Effector CD4-positive, alpha-beta T cell (primary cell): Measurements from ENCODE around the gene ZNF584.
"Not testable (repeated sequence)": the region's sequence is repeated elsewhere in the genome, so short reads cannot be mapped to it uniquely, and the experiment has no call there.

ENCODE experiments used
- DNase-seq: peaks from one replicate; pipeline ENCODE4 v3.0.0-alpha.2; 2020
- total RNA-seq: gene quantifications from one replicate; lab custom pipeline; 2026; lab: John Stamatoyannopoulos, UW

The ZNF584 gene
- 7.7 reads per million, percentile 27 among the genes with 10 or more reads in this experiment for total RNA-seq

- DNase-seq, result peak; percentile 93
Observed at GRCh38 chr19:58408152-58409009, at the start of gene ZNF584. TSS of gene ZNF584 (plus strand) at chr19:58408649. CDS start at chr19:58409148, 499 bp downstream.

- DNase-seq, result no peak
Observed at GRCh38 chr19:58361900-58362271, 46.6 kb upstream of the ZNF584 start.

DNA sequence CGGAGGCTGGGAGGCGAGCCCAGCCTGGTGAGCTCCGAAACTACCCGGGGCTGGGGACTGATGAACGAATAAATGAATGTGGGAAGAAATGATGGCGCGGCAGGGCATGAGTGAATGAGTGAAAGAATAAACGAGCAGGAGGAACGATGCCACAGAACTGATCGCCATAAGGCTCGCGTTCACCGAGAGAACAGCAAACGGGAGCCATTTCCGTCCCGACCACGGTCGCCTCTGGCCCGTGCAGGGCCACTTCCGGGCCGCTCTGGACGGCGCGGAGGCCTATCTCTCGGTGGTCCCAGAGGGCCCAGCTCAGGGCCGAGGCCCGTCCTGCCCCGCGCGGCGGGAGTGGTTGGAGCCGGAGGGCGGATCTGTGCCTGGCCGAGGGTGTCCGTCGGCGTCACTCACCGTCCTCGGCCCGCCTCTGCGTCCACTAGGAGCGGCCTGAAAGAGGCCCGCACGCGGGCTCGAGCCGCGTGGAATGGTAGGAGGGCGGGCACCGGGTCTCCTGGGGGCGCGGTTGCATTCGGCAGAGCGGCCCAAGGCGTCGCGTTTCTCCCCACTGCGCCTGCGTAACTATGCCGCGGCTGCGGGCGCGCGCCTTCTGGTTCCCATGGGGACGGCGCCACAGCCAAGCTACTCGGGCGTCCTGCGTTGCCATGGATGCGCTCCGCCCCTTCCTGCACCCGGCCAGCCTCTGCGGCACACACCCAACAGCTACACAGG is 46.0 kb upstream of the ZNF584 start, which contains the start of gene ZNF497:
TSS of gene ZNF497 (minus strand) at position 480 of the 723 bp plus-strand sequence. CDS start 5,116 bp downstream, outside the sequence.
- DNase-seq, result peak; percentile 92

DNA sequence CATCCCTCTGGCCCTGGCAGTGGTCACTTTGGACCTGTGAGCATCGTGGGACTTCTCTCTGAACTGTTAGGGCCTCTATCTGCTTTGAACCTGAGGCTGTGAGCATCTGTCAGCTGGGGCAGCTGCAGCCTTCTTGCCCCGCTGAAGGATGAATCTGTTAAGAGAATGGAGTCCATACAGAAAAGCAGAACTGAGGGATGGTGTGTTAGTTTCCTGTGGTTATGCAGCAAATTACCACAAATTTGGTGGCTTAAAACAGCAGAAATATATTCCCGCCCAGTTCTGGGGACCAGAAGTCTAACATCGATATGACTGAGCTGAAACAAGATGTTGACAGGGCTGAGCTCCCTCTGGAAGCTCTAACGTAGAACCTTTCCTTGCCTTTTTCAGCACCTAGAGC is 44.3 kb upstream of the ZNF584 start:
- DNase-seq, result no peak

- no peak for DNase-seq
Observed at GRCh38 chr19:58366585-58367430, 41.6 kb upstream of the ZNF584 start.

GRCh38 chr19:58367698-58368454 is 40.6 kb upstream of the ZNF584 start:
- no peak for DNase-seq

GRCh38 chr19:58368561-58369360 is 39.7 kb upstream of the ZNF584 start:
- no peak for DNase-seq

DNA sequence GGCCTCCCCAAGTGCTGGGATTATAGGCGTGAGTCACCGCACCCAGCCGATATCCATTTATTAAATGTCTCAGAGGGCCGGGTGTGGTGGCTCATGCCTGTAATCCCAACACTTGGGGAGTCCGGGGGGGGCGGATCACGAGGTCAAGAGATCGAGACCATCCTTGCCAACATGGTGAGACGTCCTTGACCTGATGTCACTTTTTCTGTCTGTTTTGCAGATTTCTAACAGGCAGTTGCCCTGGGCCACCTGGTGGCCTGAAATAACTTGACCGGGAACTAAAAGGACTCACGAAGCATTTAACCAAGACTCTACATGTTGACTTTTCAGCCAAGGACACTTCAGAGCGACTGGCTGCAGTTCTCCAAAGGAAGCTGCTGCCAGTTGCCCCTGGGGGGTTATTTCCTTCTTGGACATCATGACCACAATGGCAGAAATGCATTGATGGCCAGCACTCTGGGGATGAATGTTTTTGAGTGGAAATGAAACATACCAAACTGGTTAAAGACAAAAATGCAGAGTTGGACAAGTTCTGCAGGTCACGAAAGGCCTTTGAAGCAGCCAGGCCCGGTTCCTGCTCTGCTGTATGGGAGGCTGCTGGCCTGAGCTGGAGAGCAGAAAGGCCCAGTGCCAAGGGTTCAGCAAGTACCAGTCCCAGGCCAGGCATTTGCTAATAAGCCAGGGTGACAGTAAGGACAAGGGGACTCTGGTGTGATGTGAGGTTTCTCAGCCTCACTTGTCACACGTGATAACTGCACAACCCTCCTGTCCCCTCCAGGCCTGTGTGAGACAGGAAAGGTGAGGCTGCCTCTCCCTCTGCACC is 35.9 kb upstream of the ZNF584 start:
- no peak for DNase-seq

GRCh38 chr19:58374200-58374599 is 34.2 kb upstream of the ZNF584 start:
- DNase-seq, result no peak

GRCh38 chr19:58376724-58377123 is 31.7 kb upstream of the ZNF584 start:
- not testable (repeated sequence) for DNase-seq

DNA sequence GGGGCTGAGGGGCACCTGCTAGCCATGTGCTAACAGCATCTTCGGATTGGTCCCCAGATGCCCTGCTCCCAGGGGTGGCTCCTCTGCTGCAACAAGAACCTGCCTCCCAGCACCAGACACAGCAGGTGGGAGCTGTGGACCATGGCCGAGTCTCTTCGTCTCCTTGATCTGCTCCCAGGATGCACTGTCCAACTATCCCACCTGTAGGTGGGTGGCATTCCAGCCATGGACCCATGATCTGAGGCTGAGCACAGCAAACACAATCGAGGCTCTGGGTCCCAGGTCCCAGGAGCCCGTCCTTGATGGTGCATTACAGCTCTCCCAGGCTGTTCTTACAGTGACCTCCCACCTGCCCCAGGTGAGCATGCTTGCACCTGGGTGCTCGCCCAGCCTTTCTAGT is 29.2 kb upstream of the ZNF584 start:
- DNase-seq, result no peak

GRCh38 chr19:58380037-58380661 is 28.3 kb upstream of the ZNF584 start:
- DNase-seq, result no peak

DNA sequence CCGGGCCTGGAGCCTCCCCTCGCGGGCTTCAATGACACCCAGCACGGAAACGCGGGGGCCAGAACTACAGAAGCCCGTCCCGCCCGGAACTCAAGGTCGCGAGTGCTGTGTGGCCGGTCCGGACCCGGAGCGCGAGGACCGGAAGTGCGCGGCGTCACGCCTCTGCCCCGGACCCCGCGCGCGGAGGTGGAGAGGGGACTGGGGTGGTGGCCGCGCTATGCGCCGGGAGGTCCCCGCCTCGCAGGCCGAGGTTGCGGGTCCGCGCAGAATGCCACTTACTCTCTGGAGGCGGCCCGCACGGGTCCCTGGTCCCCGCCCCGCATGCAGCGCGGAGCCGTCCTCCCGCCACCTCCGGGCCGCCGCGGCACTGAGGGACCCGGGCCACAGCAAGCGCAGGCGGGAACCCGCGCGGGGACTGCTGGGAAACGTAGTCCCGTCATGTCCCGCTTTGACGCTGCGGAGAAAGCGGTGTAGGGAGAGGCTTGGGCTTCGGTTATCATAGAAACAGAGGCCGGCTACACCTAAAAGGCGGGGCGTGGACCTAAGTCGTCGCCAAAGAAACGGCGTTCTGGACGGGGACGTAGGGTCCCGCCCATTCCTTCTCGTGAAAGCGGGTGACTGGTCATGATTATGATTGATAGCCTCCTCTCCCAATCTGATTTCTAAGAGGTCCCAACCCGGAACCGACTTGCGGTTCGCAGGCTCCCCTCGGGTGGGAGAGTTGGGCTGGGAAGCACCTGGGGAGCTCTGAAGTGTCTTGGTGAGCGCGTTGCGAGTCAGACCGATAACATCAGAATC is 27.6 kb upstream of the ZNF584 start, which contains the start of gene ZNF837:
TSS of gene ZNF837 (minus strand) at position 369 of the 798 bp plus-strand sequence. CDS start 11,698 bp downstream, outside the sequence.
- peak; percentile 97 for DNase-seq

- DNase-seq, result no peak
Observed at GRCh38 chr19:58381460-58382212, 26.8 kb upstream of the ZNF584 start.

DNA sequence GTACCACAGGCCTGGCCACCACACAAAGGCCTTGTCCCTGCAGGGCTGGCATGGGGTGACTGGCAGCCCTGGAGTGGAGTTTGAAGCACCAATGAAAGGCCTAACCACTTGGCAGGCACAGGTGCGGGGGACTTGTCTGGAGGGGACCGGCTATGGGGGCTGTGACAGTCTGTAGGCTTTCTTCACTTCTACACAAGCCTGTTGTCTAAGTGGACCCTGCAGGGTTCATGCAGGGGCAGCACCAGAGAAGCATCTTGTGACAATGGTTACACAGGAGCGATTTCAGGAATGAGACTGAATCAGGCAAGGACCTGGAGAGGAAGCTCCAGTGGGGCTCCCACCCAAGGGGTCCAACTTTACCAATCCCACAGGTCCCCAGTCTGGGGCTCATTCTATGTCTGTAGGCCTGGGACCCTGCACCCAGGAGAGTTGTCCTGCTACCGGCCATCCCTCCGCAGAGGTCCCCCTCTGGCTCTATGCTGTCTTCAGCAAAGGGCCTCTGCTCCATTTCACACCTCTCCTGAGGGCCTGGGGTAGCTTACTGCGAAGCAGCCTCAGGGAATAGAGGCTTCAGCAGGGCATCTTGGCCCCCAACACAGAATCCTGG is 25.3 kb upstream of the ZNF584 start:
- no peak for DNase-seq

- DNase-seq, result no peak
Observed at GRCh38 chr19:58385313-58385890, 23.0 kb upstream of the ZNF584 start.
